GM18520 (cell line): ENCODE measurements around the gene TMEFF1.
"Not testable (repeated sequence)": the region's sequence is repeated elsewhere in the genome, so short reads cannot be mapped to it uniquely, and the experiment has no call there.

ENCODE experiments used
- ATAC-seq: cut with Tn5 transposase; IDR thresholded peaks from one replicate; pipeline ENCODE4 v1.9.1; 2021; ENCODE audit not compliant: unreplicated experiment

Gene TMEFF1

GRCh38 chr9:100472788-100473275 is at the start of gene TMEFF1:
TSS of gene TMEFF1 (plus strand) at chr9:100473149. CDS start at chr9:100473545, 396 bp downstream.
- no peak for ATAC-seq

DNA sequence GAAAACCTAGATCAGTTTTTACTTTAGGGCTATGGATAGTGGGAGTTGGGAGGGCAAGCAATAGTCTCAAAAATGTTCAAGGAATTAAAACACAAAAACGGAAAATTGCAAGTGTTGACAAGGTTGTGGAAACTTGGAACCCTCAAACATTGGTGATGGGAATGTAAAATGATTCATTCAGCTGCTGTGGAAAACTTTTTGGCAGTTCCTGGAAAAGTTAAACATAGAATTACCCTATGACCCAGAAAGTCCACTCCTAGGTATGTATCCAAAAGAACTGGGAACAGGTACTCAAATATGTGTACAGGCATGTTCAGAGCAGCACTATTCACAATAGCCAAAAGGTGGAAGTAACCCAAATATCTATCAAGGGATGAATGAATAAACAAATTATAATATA is 47.2 kb upstream of the TMEFF1 start:
- ATAC-seq = no peak

- no peak for ATAC-seq
Measured at GRCh38 chr9:100426189-100426529, 46.8 kb upstream of the TMEFF1 start.

GRCh38 chr9:100426530-100427365 is 46.2 kb upstream of the TMEFF1 start, which contains the start of gene MSANTD3:
TSS of gene MSANTD3 (plus strand) at chr9:100427143. CDS start at chr9:100441939, 14,796 bp downstream.
- ATAC-seq = peak; percentile 78

DNA sequence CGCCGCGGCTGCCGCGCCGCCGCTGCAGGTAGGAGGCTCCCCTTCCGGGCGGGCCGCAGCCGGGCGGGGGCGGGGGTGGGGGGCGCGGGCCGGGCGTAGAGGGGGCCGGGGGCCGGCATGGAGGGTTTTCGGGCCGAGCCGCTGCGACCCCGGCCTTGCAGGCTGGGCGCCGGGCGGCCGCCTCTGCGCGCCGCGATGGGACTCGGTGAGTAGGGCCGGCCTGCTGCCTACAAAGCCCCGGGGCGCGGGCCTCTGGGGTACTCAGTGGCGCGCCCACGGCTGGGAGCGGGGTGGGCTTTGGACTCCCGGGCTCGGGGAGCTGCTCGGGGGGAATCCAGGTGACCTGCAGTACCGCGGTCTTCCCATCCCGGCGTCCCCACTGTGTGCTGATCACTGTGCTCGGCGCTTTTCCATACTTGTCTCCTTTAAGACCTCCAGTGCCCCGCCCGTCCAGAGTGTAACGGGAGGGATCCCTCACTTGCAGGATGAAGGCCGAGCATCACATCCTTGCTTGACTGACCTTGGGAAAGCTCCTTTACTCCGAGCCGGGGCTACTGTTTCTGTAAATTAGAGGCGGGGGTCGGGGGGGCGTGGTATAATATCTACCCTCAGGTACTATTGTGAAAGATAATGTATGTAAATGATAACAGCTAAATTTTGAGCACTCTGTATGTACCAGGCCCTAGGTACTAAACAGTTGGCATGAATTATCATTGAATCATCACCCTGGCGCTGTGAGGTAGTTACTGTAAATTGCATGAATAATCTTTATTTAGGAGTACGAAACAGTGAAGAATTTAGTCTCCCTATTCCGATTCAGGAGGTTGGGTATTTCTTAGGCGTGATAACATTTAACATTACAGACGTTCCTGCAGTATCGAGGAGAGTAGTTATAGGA is 45.3 kb upstream of the TMEFF1 start:
- peak; percentile 30 for ATAC-seq

DNA sequence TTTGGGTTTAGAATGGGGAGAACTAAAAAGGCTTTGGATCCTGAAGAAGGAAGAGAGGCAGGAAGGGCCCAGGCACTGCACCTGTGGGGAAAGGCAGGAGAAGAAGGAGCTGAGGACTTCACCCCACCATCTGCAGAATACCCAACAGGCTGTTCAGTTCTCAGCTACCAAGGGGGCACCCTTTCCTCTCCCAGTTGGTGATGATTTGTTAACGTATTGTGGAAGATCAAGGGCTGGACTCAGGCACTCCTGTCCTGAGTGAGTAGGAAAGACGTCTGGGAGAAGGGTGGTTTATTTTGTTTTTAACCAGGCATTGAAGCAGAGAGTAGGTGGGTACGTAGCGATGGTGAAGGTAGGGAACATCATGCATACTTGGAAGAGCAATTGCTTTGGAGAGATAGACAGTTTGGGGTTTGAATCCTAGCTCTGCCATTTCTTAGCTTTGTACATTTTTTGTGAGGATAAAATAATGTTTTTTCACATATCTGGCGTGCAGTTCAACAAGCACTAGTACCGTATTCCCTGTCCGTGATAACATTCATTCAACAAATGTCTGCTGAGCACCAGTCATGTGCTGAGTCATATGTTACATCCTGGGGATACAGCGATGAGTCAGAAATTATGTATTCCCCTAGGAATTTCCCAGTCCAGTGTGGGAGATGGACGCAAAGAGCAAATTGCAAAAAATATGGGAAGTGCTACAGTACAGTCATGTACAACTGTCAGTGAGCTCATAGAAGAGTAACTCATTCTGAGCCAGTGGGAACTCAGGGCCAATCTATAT is 43.9 kb upstream of the TMEFF1 start:
- no peak for ATAC-seq

- no peak for ATAC-seq
Measured at GRCh38 chr9:100430286-100430940, 42.5 kb upstream of the TMEFF1 start.

DNA sequence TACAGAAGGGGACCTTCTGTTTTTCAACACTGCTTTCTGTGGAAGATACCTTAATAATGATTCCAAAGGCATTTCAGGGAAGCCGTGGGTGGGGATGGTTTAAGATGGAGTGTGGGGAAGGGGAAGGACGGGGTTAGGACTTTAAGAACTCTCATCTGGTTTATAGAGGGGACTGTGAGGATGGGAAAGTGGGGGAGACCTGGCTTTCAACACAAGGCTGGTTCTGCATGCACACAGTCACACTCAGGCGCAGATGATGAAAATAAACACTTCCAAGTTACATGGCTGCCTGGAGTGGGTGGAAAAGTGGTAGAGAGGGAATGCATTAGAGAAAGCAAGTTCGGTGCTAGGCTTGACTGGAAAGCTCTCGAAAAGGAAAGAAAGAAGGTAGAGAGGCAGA is 41.1 kb upstream of the TMEFF1 start:
- no peak for ATAC-seq

DNA sequence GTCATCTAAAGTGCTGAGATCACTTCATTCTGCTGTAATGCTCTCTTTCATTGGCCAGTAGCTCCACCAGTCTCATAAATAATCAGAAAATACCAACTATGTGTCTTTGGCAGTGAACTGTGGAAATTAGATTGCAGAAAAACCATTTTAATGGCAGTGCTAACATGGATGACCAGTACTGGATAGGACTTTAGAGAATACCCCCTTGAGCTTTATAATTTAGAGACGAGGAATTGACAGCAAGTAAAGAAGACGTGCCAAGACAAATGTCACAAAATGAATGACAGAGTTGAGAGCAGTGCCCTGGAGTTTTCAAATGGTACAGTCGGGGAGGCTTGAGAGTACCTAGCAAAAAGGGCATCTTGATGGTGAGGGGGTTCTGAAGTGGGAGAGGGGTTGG is 40.2 kb upstream of the TMEFF1 start:
- no peak for ATAC-seq

DNA sequence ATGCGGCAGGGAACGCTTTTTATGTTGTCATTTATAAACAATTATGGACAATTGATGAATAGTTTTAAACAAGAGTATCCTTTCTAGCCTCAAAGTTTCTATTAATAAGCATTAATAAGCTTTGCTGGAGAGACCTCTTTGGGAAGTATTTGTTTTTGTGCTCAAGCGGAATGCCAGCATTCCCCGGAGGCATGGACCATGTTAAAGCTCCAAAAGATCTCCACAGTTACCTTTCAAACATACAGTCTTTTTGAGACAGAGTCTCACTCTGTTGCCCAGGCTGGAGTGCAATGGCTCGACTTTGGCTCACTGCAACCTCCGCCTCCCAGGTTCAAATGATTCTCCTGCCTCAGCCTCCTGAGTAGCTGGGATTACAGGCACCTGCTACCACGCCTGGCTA is 36.4 kb upstream of the TMEFF1 start:
- no peak for ATAC-seq

GRCh38 chr9:100437860-100438805 is 34.8 kb upstream of the TMEFF1 start:
- ATAC-seq = no peak

- no peak for ATAC-seq
Measured at GRCh38 chr9:100440071-100440470, 32.9 kb upstream of the TMEFF1 start.

GRCh38 chr9:100440487-100440886 is 32.5 kb upstream of the TMEFF1 start:
- ATAC-seq = not testable (repeated sequence)

DNA sequence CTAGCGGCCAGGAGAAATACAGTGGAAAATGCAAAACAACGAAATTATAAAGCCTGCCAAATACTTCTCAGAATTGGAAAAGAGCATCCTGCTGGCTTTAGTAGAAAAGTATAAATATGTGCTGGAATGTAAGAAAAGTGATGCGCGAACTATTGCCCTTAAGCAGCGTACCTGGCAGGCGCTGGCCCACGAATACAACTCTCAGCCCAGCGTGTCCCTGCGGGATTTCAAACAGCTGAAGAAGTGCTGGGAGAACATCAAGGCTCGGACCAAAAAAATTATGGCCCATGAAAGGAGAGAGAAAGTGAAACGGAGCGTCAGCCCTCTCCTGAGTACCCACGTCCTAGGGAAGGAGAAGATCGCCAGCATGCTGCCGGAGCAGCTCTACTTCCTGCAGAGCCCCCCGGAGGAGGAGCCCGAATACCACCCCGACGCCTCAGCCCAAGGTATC is 31.0 kb upstream of the TMEFF1 start:
- ATAC-seq = no peak

DNA sequence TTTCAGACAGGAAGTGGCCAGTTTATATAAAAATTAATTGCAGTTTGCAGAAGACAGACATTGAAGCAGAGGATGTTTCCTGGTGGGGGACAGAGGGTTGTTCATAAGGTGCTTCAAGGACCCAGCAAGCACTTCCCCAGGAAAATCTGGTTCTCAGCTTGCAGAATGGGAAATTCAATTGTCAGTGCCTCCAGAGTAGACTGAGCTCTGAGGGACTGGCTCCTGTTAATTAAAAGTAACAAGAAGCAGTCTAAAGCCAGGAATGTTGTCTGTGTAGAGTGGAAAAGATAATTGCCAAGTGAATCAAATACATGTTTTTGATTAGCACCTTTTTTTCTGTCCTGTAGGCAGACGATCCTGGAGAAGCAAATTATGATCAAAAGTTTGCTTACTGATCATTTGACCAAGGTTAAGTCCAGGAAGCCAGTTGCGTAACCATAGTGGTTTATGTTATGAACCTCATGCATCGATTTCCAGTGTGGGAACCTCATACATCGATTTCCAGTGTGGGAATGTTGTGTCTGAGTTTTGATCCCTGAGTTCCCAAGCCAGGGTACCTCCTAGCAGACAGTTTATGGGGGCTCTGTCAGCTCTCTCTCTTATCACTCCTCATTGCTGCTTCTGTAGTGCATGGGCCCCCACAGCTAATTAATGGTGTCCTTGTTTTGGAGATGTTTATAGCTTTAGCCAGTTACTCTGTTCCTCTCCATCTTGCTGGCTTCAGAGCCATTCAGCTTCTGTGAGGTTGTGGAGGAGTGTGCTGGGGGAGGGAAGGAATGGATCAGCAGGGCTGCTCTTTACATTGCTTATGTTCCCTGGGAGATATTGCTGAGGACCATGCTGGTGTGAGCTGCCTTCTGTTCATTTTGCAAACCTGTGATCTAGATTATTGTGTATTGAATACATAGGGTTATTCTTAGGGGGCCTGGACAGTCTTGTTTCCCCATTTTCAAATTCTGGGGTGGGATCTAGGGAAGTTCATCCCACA is 28.9 kb upstream of the TMEFF1 start:
- ATAC-seq = no peak

- ATAC-seq = no peak
Measured at GRCh38 chr9:100445161-100445902, 27.6 kb upstream of the TMEFF1 start.

GRCh38 chr9:100445903-100446549 is 26.9 kb upstream of the TMEFF1 start:
- ATAC-seq = no peak
